Jurkat, Clone E6-1 (cell line): Measurements from ENCODE around the gene CLMN.
A peak's percentile ranks its signal among the peaks of the same experiment; 100 is the strongest.

ENCODE experiments used
- DNase-seq: peaks from one replicate; pipeline ENCODE4 v3.0.0-alpha.2; 2011; ENCODE audit warnings: low read depth, low spot score
- H3K4me3 ChIP-seq: 2 replicates; pipeline ENCODE4 v1.5.1; 2011; ENCODE audit warnings: mild to moderate bottlenecking, low read length, control low read depth, moderate library complexity

Gene CLMN

DNA sequence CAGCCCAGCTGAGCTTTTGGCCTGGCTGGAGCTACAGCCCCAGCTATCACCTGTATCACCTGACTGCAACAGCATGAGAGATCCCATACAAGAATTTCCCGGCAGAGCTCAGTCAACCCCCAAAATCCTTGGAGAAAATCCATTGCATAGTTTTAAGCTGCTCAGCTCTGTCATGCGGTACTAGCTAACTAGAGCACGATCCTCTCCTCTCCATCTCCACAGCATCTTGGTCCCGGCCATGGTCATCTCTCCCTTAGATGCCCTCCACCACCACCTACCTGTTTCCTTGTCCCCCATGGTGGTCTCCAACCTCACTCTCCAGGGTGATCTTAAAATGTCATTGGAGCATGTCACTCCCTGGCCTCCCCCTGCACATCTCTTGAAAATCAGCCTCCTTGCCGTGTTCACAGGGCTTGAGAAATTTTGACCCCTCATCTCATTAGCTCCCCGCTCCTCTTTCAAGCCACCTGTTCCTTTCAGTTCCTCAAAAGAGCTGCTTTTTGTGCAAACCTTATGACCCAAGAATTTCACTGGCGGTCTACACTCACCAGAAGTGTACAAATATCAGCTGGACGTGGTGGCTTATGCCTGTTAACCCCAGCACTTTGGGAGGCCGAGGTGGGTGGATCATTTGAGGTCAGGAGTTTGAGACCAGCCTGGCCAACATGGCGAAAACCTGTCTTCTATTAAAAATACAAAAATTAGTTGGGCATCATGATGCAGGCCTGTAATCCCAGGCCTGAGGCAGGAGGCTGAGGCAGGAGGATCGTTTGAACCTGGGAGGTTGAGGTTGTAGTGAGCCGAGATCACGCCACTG lies 8.1 kb upstream of the CLMN start:
- no peak overlapping the region for H3K4me3 ChIP-seq
- no peak for DNase-seq

DNA sequence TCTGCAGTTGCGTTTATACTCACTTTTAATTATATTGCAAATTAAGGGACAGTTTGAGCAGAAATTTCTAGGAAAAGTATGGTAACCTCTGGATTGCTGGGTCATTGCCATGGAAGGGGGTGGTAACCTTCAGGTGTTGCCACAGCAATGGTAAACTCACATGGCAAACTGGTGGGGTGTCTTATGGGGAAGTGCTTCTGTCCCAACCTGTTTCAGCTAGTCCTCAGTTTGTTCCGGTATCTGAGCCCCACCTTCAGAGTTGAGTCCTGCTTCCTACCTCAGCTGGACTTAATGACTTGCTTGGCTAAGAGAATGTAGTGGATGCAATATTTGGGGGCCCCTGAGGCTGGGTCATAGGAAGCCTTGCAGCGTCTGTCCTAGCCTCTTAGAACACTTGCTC lies 7.3 kb upstream of the CLMN start:
- no peak overlapping the region for H3K4me3 ChIP-seq
- no peak for DNase-seq

DNA sequence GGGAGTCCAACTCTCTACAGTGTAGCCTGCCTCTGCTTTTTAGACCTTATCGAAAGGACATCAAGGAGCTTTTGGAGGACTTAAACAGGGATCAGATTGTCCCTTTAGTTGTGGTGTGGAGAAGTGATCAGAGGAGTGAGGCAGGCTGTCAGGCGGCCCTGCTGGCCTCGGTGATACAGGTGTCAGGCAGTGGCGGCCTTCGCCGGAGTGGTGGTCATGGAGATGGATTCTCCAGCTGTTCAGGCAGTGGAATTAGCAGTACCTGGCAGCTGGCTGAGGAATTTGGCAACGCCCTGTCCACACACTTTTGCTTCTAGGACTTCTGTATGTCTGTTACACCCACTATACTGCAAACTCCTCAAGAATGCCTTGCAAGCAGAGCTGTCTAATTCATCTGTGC lies 4.2 kb upstream of the CLMN start:
- no peak for DNase-seq

DNA sequence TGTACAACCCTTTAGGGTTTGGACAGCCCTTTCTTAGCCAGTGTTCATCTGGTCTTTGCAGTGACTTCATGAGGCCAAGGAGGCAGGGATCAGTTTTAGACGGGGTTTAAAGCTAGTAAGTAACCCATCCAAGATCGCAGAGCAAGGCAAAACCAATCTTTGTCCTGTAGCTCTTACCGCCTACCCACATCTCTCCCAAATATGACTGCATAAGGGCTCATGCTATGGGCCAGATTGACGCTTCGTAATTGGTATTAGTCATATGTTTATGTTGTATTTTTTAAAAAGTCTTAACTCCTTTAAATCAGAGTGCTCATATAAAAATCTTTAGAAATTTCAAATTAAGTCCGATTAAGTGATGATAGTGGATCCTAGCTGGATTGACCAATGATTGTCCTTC lies 3.7 kb upstream of the CLMN start:
- no peak for DNase-seq

More for the DNA sequence above, 4.2 kb upstream of the CLMN start:
- no peak overlapping the region for H3K4me3 ChIP-seq

DNA sequence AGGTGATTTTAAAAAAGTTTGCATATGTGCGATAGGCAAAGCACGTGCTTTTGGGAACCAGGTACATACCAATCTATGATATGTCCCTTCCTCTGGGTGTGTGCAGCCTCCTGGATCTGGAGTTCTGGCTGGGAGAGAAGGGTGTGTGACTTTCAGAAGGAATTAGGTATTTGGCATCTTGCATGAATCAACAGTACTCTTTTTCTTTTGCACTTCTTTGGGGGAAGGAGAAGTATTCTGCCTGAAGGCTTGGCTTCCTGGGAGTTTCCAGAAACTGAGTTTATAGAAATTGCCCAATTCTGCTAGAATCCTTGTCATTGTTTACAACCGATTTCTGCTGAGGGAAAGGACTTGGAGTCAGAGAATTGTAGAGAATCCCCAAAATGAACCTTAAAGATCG lies 2.9 kb upstream of the CLMN start:
- H3K4me3 ChIP-seq, result no peak overlapping the region
- no peak for DNase-seq

More for the DNA sequence above, 3.7 kb upstream of the CLMN start:
- no peak overlapping the region for H3K4me3 ChIP-seq

DNA sequence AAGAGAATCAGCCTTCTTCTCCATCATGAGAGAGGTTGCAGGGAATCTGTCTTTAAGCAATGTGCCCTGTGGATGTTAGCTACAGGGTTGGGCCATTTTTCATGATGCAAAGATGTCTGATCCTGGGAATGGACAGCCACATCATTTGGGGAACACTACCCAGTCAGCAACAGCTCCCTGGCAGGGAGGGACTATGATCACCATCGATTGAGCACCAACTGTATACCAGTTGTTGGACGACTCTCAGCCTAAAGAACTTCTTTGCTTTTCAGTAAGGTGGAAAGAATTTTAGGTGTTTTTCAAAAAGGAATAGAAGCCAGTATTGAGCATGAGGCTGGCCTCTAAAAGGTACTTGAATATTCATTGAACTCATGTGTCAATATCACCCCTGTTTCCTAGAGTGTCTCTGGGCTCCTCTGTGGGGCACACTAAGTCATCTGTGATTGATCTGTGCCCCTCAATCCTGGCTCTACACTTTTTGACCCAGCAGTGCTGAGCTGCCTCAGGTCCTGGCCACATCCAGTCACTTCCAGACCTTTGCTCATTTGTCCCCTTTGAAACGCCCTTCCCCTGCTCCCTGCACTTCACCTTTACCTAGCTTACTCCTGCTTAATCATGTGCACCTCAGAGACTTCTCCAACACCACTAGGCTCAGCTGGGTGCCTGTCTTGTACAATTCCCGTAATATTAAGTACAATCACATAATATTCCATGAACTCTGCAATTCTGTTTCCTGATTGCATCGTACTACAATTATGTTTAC lies 2.2 kb upstream of the CLMN start:
- no peak for DNase-seq
- H3K4me3 ChIP-seq, result no peak overlapping the region

DNA sequence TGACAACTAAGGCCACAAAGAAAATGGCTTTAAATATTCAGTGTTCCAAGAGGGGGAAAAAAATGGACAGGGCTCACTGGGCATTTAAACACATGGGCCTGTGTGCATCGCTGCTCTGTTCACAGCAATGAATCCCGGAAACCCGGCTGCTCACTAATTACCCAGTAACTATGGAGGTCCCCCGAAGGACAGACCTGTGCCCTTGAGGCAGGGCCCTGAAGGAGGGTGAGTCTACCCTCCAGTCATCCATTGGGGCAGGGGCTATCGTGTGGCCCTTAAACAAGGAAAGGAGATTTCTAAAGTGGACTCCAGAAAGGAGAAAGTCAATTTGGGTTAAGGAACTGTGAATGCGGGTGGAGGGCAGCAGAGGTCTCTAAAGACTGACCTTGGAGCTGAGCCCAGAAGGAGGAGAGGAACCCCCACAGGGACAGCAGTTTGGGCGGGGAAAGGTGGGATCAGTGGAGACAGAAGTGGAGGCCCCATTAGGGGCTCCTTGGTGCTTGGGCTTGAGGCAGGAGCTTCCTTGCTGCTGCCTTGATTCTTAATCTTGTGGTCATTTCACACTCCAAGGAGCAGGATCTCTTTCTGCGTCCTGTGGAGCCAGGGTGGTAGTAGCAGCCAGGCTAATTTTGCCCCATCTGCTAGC lies 1.4 kb upstream of the CLMN start:
- DNase-seq, result no peak

DNA sequence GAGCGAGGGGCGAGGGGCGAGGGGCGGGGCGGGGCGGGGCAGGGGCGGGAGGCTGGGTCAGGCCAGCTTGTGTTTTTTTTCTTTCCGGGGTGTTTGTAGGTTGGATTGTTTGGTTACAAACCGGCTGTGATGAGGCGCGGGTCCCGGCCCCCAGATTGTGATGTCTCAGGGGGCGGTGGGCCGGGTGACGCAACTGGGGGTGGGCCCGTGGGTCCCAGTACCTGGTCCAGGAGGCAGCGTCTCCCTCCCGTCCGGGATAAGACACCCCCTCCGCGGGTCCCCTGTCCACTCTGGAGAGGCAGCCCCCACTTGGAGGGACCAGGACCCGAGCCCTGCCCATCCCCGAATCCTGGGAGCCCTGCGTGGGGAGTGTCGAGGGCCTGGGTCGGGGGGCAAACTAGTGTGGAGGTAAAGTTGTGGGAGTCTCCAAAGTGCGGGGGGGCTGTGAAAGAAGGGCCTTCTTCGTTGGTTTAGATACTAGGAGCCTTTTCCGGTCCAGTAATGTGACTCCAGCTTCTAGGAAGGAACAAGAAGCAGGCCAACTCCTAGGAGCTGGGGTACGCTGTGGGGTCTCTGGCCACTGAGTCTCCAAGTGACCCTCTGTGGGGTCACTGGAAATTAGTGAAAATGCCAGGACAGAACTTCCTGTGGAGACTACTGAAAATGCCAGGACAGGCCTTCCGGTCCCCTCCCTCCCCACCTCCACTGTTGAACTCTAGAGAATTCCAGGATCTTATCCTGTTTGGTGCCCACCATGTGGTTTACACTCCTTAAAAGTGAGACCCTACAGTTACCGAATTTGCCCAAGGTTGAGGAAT lies 579 bp upstream of the CLMN start:
- DNase-seq, result no peak
- H3K4me3 ChIP-seq, result peak overlapping the region; percentile 31

More for the DNA sequence above, 1.4 kb upstream of the CLMN start:
- no peak overlapping the region for H3K4me3 ChIP-seq

DNA sequence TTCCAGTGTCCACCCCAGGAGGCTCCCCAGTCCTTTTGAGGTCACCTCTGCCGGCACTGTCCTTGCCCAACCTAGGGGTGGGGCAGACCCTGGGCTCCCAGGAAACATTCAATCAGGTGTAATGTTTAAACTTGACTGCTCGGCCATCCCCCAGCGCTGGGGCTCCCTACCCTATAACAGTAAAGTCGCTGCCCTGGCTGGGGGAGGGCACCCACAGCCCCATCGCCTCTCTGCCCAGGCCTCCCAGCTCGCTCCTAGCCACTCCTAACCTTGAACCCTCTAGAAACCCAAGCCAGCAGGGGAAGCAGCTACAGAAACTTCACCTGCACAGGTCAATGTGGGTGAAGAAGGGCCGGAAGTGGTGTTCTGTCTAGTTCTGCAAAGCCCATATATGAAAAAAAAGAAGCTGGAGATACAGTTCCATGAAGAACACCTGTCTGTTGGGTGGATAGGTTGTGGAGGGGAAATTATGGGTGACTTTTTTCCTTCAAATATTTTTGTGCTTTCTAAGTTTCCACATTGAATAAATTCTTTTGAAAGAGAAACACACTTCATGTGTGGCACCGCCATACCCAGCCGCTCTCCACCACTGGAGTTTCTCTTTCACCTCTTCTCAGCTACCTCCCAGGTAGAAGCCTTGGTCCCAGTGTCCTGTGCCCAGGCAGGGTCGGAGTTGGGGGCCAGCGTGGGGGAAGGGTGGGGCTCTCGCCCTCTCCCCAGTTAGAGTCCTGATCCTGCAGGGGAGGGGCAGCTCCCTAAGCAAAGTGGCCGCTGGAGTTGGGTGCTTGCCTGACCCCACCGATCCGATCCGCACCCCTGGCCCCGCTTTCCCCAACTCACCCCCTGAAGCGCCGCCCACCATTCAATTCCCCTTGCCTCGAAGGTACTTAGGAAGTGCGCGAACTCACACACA lies 1.1 kb downstream of the CLMN start:
- H3K4me3 ChIP-seq, result peak overlapping the region; percentile 52
- DNase-seq, result no peak

DNA sequence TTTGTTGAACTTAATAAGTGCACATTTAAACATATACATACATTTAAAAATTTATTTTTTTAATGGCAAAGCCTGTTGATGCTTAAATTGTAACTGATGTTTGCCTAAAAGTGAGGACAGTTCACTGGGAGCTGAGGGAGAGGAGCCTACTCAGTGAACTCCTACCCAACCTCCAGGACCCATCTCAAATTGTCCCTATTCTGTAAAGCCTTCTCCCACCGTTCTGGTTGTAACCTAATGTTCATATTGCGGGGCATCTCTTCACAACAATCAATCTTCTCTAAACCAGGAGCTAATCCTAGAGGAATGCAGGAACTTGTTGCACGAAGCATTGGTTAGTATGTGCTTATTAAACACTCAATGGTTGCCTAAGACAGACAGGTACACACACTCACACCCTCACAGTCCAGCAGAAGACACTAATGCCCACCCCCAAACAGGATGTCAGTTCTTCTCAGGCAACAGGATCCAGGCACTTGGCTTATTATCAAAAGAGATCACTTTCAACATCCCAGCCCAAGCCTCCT lies 1.8 kb downstream of the CLMN start:
- DNase-seq, result no peak
- H3K4me3 ChIP-seq, result no peak overlapping the region

DNA sequence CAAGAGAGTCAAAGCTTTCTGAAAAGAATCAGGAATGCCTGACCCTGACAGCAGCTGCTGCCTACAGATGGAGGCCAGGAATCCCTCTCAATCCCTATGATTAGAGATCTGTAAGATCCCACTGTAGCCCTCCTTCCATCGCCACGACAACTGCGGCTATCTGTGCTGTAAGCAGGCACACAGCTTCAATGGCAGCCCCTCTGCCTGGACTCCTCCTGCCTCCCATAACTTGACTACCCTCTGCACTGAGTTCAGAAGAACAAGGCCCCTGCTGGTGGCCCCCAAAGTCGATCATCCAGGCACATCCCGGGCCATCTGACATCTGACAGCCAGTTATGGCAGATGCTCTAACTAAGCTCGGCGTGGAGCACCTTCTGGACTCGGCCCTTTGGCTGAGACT lies 2.9 kb downstream of the CLMN start:
- no peak for DNase-seq
- H3K4me3 ChIP-seq, result no peak overlapping the region

DNA sequence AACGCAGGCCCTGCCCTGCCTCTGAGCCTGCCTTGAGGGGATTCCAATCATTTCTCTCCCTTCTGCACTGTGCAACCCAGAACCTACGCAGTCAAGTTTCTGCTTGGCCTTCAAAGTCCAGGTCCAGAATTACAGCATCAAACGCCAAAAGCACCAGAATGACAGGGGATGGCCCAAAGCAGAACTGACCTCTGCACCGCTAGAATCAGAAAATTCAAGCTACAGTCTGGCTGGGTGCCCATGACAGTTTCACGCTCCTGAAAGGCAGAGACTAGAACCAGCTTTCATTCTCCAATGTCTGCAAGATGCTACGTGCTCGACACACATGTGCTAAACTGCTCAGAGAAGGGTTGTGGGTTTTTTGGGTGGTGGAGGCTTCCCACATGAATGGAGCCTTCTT lies 4.1 kb downstream of the CLMN start:
- H3K4me3 ChIP-seq, result no peak overlapping the region
- DNase-seq, result no peak

DNA sequence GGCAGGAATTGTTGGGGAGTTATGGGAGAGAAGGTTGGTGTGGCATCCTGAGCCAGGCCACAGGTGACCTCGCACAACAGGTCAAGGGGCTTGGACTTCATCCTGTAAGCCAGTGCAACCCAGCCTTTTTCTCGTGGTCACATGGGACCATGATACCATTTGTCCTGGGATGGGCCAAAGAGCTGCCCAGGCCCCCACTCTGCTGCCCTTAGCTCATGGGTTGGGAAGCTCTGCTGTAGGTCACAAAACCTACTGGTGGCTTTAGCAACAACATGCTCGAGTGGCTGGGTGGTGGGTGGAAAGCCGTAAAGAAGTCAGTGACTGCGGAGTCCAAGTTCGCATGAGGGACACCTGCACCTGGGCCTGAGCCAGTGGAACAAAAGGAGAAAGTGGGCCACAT lies 4.6 kb downstream of the CLMN start:
- no peak for DNase-seq
- no peak overlapping the region for H3K4me3 ChIP-seq

DNA sequence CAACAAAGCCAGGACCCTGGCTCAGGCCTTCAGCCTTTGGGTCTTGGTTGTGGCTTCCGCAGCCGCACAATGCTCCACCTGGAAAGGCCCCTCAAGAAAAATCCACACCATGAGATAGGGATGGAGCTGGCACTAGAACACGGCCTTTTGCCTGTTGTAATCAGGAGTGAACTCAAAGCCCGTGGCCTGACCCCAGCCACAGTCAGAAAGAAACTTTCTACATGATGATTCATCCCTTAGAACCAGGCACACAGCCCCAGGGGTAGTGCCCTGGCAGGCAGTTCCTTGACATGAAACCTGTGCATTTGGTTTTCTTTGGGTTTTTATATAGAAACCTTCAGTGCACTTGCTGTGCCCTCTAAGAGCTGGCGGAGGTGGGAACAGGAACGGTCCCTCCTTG lies 5.1 kb downstream of the CLMN start:
- no peak overlapping the region for H3K4me3 ChIP-seq
- no peak for DNase-seq

DNA sequence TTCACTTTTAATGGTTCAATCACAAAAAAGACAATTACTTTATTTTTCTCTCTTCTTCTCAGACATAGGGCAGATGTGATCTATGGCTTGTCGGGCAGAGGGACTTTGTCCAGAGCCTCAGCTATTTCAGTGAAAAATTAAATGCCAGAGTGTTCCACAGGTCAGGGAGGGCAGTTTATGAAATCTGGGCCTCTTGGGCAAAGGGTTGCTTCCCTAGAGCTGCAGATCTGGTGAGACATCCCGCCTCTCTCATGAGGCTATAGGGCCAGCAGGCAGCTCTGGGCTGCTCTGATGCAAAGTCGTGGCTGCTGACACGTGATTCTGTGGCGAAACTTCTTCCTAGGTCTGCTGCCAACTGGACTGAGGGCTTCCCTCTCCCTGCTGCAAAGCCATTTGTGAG lies 6.0 kb downstream of the CLMN start:
- no peak for DNase-seq
- H3K4me3 ChIP-seq, result no peak overlapping the region

DNA sequence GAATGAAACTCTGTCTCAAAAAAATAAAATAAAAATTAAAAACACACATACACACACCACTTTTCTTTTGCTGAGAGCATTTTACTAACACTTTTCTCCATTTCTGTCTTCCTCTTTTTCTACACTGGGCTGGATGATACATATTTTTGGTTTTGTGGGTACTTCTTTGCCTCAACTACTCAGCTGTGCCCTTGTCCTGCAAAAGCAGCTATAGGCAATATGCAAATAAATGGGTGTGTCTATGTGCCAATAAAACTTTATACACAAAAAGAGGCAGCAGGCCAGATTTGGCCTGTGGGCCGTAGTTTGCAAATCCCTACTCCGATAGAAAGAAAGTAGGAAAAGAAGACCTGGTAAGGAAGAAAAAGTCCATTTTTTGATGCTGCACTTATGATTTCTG lies 6.5 kb downstream of the CLMN start:
- no peak for DNase-seq
- no peak overlapping the region for H3K4me3 ChIP-seq

DNA sequence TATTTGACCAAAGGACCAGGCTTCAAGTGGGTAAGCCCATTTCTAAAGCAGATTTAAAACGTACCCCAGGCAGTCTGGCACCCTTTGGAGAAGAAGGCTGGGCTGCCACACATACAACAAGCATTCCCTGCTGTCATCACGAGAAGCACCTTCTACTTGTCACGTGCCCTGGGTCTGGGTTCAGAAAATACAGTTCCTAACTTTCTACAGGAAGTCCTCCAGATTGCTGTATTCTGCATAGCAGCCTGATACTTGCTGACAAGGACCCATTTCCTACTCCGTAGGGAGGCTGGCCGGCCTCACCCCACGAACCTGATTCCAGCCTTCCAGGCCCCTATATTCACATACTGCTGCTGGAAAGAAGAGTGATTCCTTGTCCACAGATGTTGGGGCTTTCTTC lies 7.4 kb downstream of the CLMN start:
- H3K4me3 ChIP-seq, result no peak overlapping the region
- DNase-seq, result no peak

DNA sequence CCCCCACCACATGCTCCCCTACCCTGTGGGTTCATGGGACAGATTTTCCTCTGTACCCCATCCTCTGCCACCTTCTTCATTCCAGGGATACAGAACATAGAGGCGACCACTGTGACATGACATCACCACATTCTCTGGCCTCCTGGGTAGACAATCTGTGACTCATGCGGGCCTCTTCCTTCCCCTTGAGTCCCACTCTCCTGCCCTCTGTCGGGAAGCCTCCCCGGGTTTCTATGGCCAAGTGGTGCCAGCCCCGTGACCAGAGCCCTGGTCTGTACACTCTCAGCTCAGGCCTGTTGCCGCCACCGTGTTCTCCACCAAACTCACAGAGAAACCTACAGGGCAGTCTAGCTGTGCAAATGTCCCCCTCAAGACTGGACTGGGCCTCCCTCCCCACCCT lies 8.0 kb downstream of the CLMN start:
- no peak for DNase-seq

More for the DNA sequence above, 8.0 kb downstream of the CLMN start:
- H3K4me3 ChIP-seq, result no peak overlapping the region
